Measurements from ENCODE around the gene SCARF2. TPM values are rescaled to one million over a fixed set of nuclear protein-coding genes. Genes with fewer than 3 reads are reported as not detected.

The SCARF2 gene
- total and polyA plus RNA-seq, 2 of the 8 experiments (the other 6 are each of a cell fraction or from before 2014, with no cell fraction given): 4.2 to 9.8 TPM

GRCh38 chr22:20404881-20405280 is 32.7 kb downstream of the SCARF2 start:
- Histone ChIP-seq H3K56ac (replicated peaks; ENCODE audit: insufficient read length, low read depth, low read length) (no peak overlapping the region), H4K8ac (ENCODE audit: extremely low read depth, insufficient read depth, low read length) (no peak overlapping the region), H2BK120ac (replicated peaks; ENCODE audit: low read depth, low read length) (no peak overlapping the region), H3K23me2 (ENCODE audit: low read depth, low read length) (no peaks in the 10 kb centered on the region), H3K79me2 (ENCODE audit: control insufficient read depth in 1 of 2, insufficient read depth in 2 of 2, low read length in 2 of 2) (peaks cover 0 to 2% of the 10 kb centered on the region in 2 experiments; a peak in 3 of 4 replicates), H3K36me3 (ENCODE audit: control insufficient read depth in 2 of 4, insufficient read depth in 4 of 4, low read length in 3 of 4) (peaks cover 0 to 20% (median 10%) of the 10 kb centered on the region in 4 experiments; a peak in 5 of 8 replicates), H3K18ac (ENCODE audit: extremely low read depth, low read length) (no peak overlapping the region), H4K5ac (ENCODE audit: insufficient read length, low read depth, low read length) (no peak overlapping the region), H4K91ac (replicated peaks; ENCODE audit: insufficient read length, low read length) (no peak overlapping the region), H4K20me1 (replicated peaks in 1 of 2; ENCODE audit: control insufficient read depth in 1 of 2, insufficient read depth in 2 of 2, low read length in 2 of 2) (peaks cover 0 to 24% of the 10 kb centered on the region in 2 experiments), H2AFZ (ENCODE audit: low read length) (no peak overlapping the region), H2BK20ac (ENCODE audit: low read length) (no peak overlapping the region), H3K4ac (replicated peaks; ENCODE audit: insufficient read length, low read depth, low read length) (no peak overlapping the region), H3K4me1 (replicated peaks in 1 of 4; ENCODE audit: control insufficient read depth in 3 of 4, insufficient read depth in 4 of 4, low read length in 3 of 4) (no peaks in the 10 kb centered on the region), H3K79me1 (ENCODE audit: low read depth, low read length) (peaks cover 8% of the 10 kb centered on the region), H2AK5ac (ENCODE audit: low read depth, low read length) (no peak overlapping the region), H3K27me3 (replicated peaks in 1 of 4; ENCODE audit: control insufficient read depth in 3 of 4, extremely low read depth in 1 of 4, insufficient read depth in 3 of 4, low read length in 3 of 4) (no peaks in the 10 kb centered on the region), H3K9ac (replicated peaks in 1 of 4; ENCODE audit: extremely low read depth in 1 of 4, low read depth in 3 of 4, low read length in 3 of 4) (no peak overlapping the region), H3K9me3 (ENCODE audit: insufficient read depth in 2 of 2, low read depth in 1 of 2, low read length in 1 of 2) (no peaks in the 10 kb centered on the region), H2BK5ac (ENCODE audit: low read depth, low read length) (no peak overlapping the region), H3K23ac (ENCODE audit: insufficient read length) (no peak overlapping the region), H2BK12ac (ENCODE audit: low read depth, low read length) (no peak overlapping the region), H3K14ac (ENCODE audit: insufficient read length) (no peak overlapping the region), H2BK15ac (ENCODE audit: low read length) (no peak overlapping the region), H3K4me3 (ENCODE audit: extremely low read depth in 1 of 4, insufficient read depth in 2 of 4, low read depth in 3 of 4, low read length in 4 of 4) (no peak overlapping the region), H3K4me2 (ENCODE audit: insufficient read depth in 1 of 2, low read depth in 2 of 2, low read length in 2 of 2) (no peak overlapping the region), H3K27ac (ENCODE audit: low read depth, low read length) (no peak overlapping the region)
- FAIRE-seq (no peak), DNase-seq (ENCODE audit: low read depth in 1 of 2, low spot score in 2 of 2) (no peak)
- ChIA-PET POLR2A (ENCODE audit: partially characterized antibody) (interaction anchor here (0.9 kb wide), 1 partner anchor 85 kb away, joined by 3 read pairs; the partner anchor contains the start of gene DGCR6L), CTCF (ENCODE audit: partially characterized antibody) (interaction anchor here (0.6 to 4.8 kb wide), 5 partner anchors 13 to 237 kb away, joined by 3 to 27 read pairs (median 4); no protein-coding TSS in a partner anchor)
- WGBS, 2 experiments (ENCODE audit: extremely low coverage in 1 of 2, insufficient coverage in 1 of 2, insufficient read length in 1 of 2, insufficient replicate concordance in 2 of 2, low coverage in 1 of 2, low lambda C conversion rate in 2 of 2, missing lambda C conversion rate in 1 of 2): 95% methylated on average over 16 of the region's 18 CpGs; no CpG with 5 or more reads in 1 of the 2 experiments
- TF ChIP-seq CTBP2 (IDR thresholded peaks at IDR 0.05; ENCODE audit: borderline replicate concordance, insufficient read depth, insufficient read length, low read length): no peak
- TF ChIP-seq, protein P1, sequence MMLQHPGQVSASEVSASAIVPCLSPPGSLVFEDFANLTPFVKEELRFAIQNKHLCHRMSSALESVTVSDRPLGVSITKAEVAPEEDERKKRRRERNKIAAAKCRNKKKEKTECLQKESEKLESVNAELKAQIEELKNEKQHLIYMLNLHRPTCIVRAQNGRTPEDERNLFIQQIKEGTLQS (IDR thresholded peaks at IDR 0.05; ENCODE audit: insufficient read depth, low read depth, low read length): no peak
- no peak for TF ChIP-seq SAP30 (IDR thresholded peaks at IDR 0.05; ENCODE audit: insufficient read depth, insufficient replicate concordance, low read length)
- no peak for TF ChIP-seq SP4 (IDR thresholded peaks at IDR 0.05; ENCODE audit: low read length)
- TF ChIP-seq TBP (IDR thresholded peaks at IDR 0.05; ENCODE audit: low read depth, low read length): no peak
- TF ChIP-seq TAF7 (optimal IDR thresholded peaks at IDR 0.05; ENCODE audit: borderline replicate concordance, low read depth, low read length): no peak
- no peak for TF ChIP-seq RXRA (IDR thresholded peaks at IDR 0.05; ENCODE audit: insufficient read depth, low read depth, low read length)
- TF ChIP-seq TAF1 (IDR thresholded peaks at IDR 0.05; ENCODE audit: low read depth, low read length): no peak
- TF ChIP-seq FOSL1 (IDR thresholded peaks at IDR 0.05; ENCODE audit: insufficient read depth, low read depth, low read length): no peak
- no peak for TF ChIP-seq GTF2F1 (IDR thresholded peaks at IDR 0.05; ENCODE audit: borderline replicate concordance, low read depth, low read length)
- no peak for TF ChIP-seq SUZ12 (IDR thresholded peaks at IDR 0.05; ENCODE audit: low read length)
- no peak for TF ChIP-seq CHD1 (IDR thresholded peaks at IDR 0.05; ENCODE audit: low read depth, low read length)
- no peak for TF ChIP-seq JUN (IDR thresholded peaks at IDR 0.05; ENCODE audit: low read depth, low read length)
- TF ChIP-seq SP1 (IDR thresholded peaks at IDR 0.05; ENCODE audit: low read depth, low read length): no peak
